SU-DHL-6 (cell line): Measurements from ENCODE around the gene ALKBH2.

Experiments
- H2AFZ ChIP-seq: fragments of 200-600 bp; sonication (generic); 2 replicates; pipeline ENCODE4 v1.6.1; 2014; ENCODE audit warnings: low read depth, mild to moderate bottlenecking, moderate library complexity, mixed read lengths, antibody characterized with exemption, low read length; ENCODE audit not compliant: severe bottlenecking
- H3F3A ChIP-seq: fragments of 200-600 bp; shearing (Covaris generic); 2 replicates; pipeline ENCODE4 v1.6.0; 2016; ENCODE audit warnings: antibody characterized with exemption, mild to moderate bottlenecking; ENCODE audit not compliant: insufficient read depth
- H3K27ac ChIP-seq: fragments of 200-600 bp; sonication (generic); 2 replicates; pipeline ENCODE4 v1.5.1; 2016; ENCODE audit warnings: low read depth, mild to moderate bottlenecking, low read length, moderate library complexity, mixed read lengths
- H3K27me3 ChIP-seq: fragments of 200-600 bp; sonication (generic), shearing (Covaris generic); 2 replicates; pipeline ENCODE4 v1.6.0; 2014; ENCODE audit warnings: mild to moderate bottlenecking, low read length
- H3K36me3 ChIP-seq: fragments of 200-600 bp; sonication (generic); 2 replicates; pipeline ENCODE4 v1.6.1; 2014; ENCODE audit warnings: mild to moderate bottlenecking, low read length, mixed read lengths
- H3K4me2 ChIP-seq: fragments of 300-600, 200-600 bp; shearing (Covaris generic), sonication (generic); 2 replicates; pipeline ENCODE4 v1.6.0; 2014; ENCODE audit warnings: low read length, low read depth, mild to moderate bottlenecking; ENCODE audit not compliant: poor library complexity, severe bottlenecking
- H3K4me3 ChIP-seq: fragments of 200-600 bp; sonication (generic); 2 replicates; pipeline ENCODE4 v1.5.1; 2014; ENCODE audit warnings: antibody characterized with exemption, low read length, mild to moderate bottlenecking, mixed read lengths; ENCODE audit not compliant: insufficient read depth, poor library complexity, severe bottlenecking
- H3K79me2 ChIP-seq: fragments of 200-600 bp; sonication (generic); 2 replicates; pipeline ENCODE4 v1.6.1; 2014; ENCODE audit warnings: mild to moderate bottlenecking, low read length, moderate library complexity; ENCODE audit not compliant: insufficient read depth
- H3K9ac ChIP-seq: fragments of 200-600 bp; sonication (generic); 2 replicates; pipeline ENCODE4 v1.7.0; 2014; ENCODE audit warnings: mild to moderate bottlenecking, low read length
- H3K9me2 ChIP-seq: fragments of 200-600 bp; sonication (generic); replicated peaks from 2 replicates; pipeline ENCODE4 v1.6.1; 2014; ENCODE audit warnings: low read length; ENCODE audit not compliant: insufficient read depth
- H3K9me3 ChIP-seq: fragments of 200-600 bp; sonication (generic); 2 replicates; pipeline ENCODE4 v1.6.1; 2014; ENCODE audit warnings: low read length, mixed read lengths; ENCODE audit not compliant: insufficient read depth
- H4K20me1 ChIP-seq: fragments of 200-600 bp; sonication (generic); 2 replicates; pipeline ENCODE4 v1.6.1; 2014; ENCODE audit warnings: low read depth, mild to moderate bottlenecking, antibody characterized with exemption, low read length, moderate library complexity, mixed read lengths
- CTCF ChIP-seq: fragments of 200-600 bp; sonication (generic); IDR thresholded peaks from one replicate; pipeline ENCODE4 v1.5.1; 2017; ENCODE audit warnings: antibody characterized with exemption, mild to moderate bottlenecking, low read length, moderate library complexity; ENCODE audit not compliant: insufficient read depth, poor library complexity, severe bottlenecking
- EZH2phosphoT487 ChIP-seq: fragments of 200-600 bp; sonication (generic), shearing (Covaris generic); conservative IDR thresholded peaks from 2 replicates; pipeline ENCODE4 v1.6.1; 2018; ENCODE audit warnings: mild to moderate bottlenecking, antibody characterized with exemption, low read length, moderate library complexity, mixed read lengths

Gene ALKBH2

GRCh38 chr12:109047081-109047805 is 46.0 kb downstream of the ALKBH2 start:
- H3K79me2 ChIP-seq = no peaks in the 10 kb centered on the region
- H3K36me3 ChIP-seq = no peaks in the 10 kb centered on the region
- H3K4me3 ChIP-seq = no peak overlapping the region
- no peak overlapping the region for H2AFZ ChIP-seq
- H3K9me2 ChIP-seq = no peaks in the 10 kb centered on the region
- peaks cover 3% of the 10 kb centered on the region; the same call in 1 of the 2 replicates for H3F3A ChIP-seq
- H4K20me1 ChIP-seq = no peaks in the 10 kb centered on the region
- TF ChIP-seq EZH2phosphoT487 (no peak), CTCF (no peak)
- H3K9ac ChIP-seq = no peak overlapping the region
- no peaks in the 10 kb centered on the region for H3K9me3 ChIP-seq
- H3K27me3 ChIP-seq = no peaks in the 10 kb centered on the region
- no peak overlapping the region for H3K27ac ChIP-seq
- no peak overlapping the region for H3K4me2 ChIP-seq

GRCh38 chr12:109044241-109044640 is 49.0 kb downstream of the ALKBH2 start:
- Histone ChIP-seq H3K4me2 (no peak overlapping the region), H3K9me3 (no peaks in the 10 kb centered on the region), H3K27ac (no peak overlapping the region), H3K4me3 (no peak overlapping the region), H3F3A (no peaks in the 10 kb centered on the region), H3K27me3 (no peaks in the 10 kb centered on the region), H3K9me2 (no peaks in the 10 kb centered on the region), H4K20me1 (no peaks in the 10 kb centered on the region), H3K79me2 (no peaks in the 10 kb centered on the region), H3K36me3 (no peaks in the 10 kb centered on the region), H3K9ac (no peak overlapping the region), H2AFZ (no peak overlapping the region)
- TF ChIP-seq EZH2phosphoT487 (no peak), CTCF (no peak)
